Ascending aorta (tissue), 2 donors: ENCODE measurements around the gene CD72. TPM values are rescaled to one million over a fixed set of nuclear protein-coding genes. Genes with fewer than 3 reads are reported as not detected.
"Not testable (repeated sequence)": the region's sequence is repeated elsewhere in the genome, so short reads cannot be mapped to it uniquely, and the experiment has no call there.

Experiments
- DNase-seq, 2 donors: peaks; one replicate each; pipeline ENCODE4 v3.0.0-alpha.2; 2019; ENCODE audit warnings: low spot score in 2 of 2
- H3K27ac ChIP-seq, 2 donors: fragments of 200-600 bp; sonication (generic); one replicate each; pipeline ENCODE4 v1.5.1; 2016 to 2017; ENCODE audit warnings: mild to moderate bottlenecking in 1 of 2
- H3K27me3 ChIP-seq: fragments of 200-600 bp; sonication (generic); one replicate; pipeline ENCODE4 v1.5.1; 2017
- H3K36me3 ChIP-seq, 2 donors: fragments of 200-600 bp; sonication (generic); one replicate each; pipeline ENCODE4 v1.5.1; 2016
- H3K4me1 ChIP-seq, 2 donors: fragments of 200-600 bp; sonication (generic); one replicate each; pipeline ENCODE4 v1.5.1; 2016 to 2017; ENCODE audit warnings: mild to moderate bottlenecking in 1 of 2
- H3K4me3 ChIP-seq, 2 donors: fragments of 200-600 bp; sonication (generic); one replicate each; pipeline ENCODE4 v1.5.1; 2016 to 2017; ENCODE audit warnings: mild to moderate bottlenecking in 1 of 2
- H3K9me3 ChIP-seq, 2 donors: fragments of 200-600 bp; sonication (generic); one replicate each; pipeline ENCODE4 v1.5.1; 2016
- CTCF ChIP-seq, 3 experiments: fragments of 200-600 bp in 2 of 3; fragments of 450-650 bp in 1 of 3; sonication (generic) in 2 of 3; IDR thresholded peaks; one replicate each; pipeline ENCODE4 v1.5.1; 2016 to 2019; ENCODE audit warnings: antibody characterized with exemption in 3 of 3, mild to moderate bottlenecking in 1 of 3, moderate library complexity in 1 of 3
- intact Hi-C: fragments of 100-400 bp; cut with DNase I; formaldehyde crosslinking; loops from one replicate; pipeline ENCODE4 v1.15.1; 2023
- total RNA-seq: library from RNA; depleted of rRNA; stranded (reverse); fragments of >200 nt; gene quantifications from one replicate; pipeline ENCODE4 v1.1.0, GENCODE V29; 2016

CD72 gene
- total RNA-seq, 1 donor from 2014 or later = not detected

DNA sequence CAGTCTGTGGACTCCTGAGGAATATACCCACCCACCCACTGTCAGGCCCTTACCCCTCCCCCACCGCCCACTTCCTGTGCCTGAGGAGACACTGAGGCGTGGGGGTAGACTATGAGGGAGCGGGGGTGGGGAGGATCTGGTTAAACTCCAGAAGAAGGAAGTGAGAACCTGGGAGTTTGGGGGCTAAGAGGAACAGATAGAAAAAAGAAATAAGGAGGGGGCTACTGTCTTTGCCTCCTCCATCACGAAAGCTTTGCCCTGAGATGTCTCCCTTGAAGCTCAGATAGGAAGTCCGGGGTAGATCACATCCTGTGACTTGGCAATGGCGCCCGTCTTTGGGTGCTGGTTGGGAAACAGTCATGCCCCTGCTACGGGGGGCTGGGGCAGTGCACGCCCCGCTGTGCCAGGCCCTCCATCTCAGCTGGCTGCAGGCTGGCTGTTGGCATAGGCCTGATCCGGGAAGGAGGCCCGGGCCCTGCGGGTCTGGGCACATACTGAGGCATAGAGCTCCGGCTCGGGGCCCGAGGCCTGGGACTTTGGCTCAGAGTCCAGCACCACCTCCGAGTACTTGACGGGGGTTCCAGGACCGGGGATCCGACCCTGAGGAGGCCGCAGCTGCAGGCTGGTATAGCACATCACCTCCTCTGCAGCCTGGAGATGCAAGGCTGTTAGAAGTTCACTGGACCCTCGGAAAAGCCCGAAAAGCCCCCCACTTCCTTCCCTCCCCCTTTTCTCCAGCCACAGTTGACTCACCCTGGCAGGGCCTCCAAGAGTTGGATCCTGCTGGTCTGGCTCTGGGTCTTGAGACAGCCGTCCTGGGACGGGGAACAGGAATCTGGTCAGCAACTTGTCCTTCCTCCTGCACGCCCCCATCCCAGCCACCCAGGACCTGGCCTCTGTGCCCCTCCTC, 31.5 kb upstream of the CD72 start:
- intact Hi-C loops = loop anchor here (5.0 to 10.0 kb wide), 5 partner anchors 157 to 537 kb away; partner anchors contain the start of genes HRCT1, RUSC2 and SPAAR
- peak in 1 of 2 donors; percentile 88 for DNase-seq
- Histone ChIP-seq H3K27me3 (no peaks in the 10 kb centered on the region), H3K36me3 (no peaks in the 10 kb centered on the region), H3K27ac (peak overlapping the region; percentile 94 to 95), H3K9me3 (no peaks in the 10 kb centered on the region), H3K4me3 (peak overlapping the region; percentile 2 to 50), H3K4me1 (peaks cover 15 to 37% of the 10 kb centered on the region in 2 donors)
- TF ChIP-seq CTCF (IDR thresholded peaks at IDR 0.05) = no peak

GRCh38 chr9:35646533-35647265, 28.5 kb upstream of the CD72 start:
- intact Hi-C loops = loop anchor here (1.0 to 10.0 kb wide), 6 partner anchors 42 to 534 kb away; partner anchors contain the start of gene RUSC2
- H3K27me3 ChIP-seq = no peaks in the 10 kb centered on the region
- peaks cover 15 to 37% of the 10 kb centered on the region in 2 donors for H3K4me1 ChIP-seq
- peak; percentile 97 to 99 (median 97) for TF ChIP-seq CTCF (IDR thresholded peaks at IDR 0.05)
- DNase-seq = peak; percentile 66 to 96
- H3K27ac ChIP-seq = peak overlapping the region; percentile 94 to 95
- H3K36me3 ChIP-seq = no peaks in the 10 kb centered on the region
- H3K9me3 ChIP-seq = no peaks in the 10 kb centered on the region
- peak overlapping the region; percentile 66 to 68 for H3K4me3 ChIP-seq

DNA sequence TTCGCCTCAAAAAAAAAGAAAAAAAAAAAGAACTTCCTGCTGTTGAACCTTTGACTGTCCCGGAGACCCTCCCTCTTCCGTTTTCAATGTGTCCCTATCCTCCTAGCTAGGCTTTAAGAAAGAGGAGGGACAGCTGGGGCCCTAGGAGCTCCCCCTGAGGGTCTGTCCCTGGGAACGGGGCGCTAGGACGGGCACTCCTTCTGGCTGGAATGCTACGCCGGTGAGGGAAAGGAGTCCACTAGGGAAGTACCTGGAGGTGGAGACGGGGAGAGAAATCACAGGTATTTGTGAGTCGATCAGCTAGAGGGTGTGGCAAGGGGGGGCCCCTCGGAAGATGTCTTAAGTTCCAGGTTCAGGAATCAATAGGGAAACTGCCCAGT, 27.9 kb upstream of the CD72 start:
- H3K36me3 ChIP-seq = no peaks in the 10 kb centered on the region
- intact Hi-C loops = loop anchor here (1.0 to 10.0 kb wide), 6 partner anchors 42 to 534 kb away; partner anchors contain the start of gene RUSC2
- peak overlapping the region; percentile 94 to 95 for H3K27ac ChIP-seq
- H3K27me3 ChIP-seq = no peaks in the 10 kb centered on the region
- peak in 1 of 3 experiments; percentile 18 for TF ChIP-seq CTCF (IDR thresholded peaks at IDR 0.05)
- DNase-seq = no peak
- peak overlapping the region; percentile 66 to 68 for H3K4me3 ChIP-seq
- H3K9me3 ChIP-seq = no peaks in the 10 kb centered on the region
- peaks cover 15 to 37% of the 10 kb centered on the region in 2 donors for H3K4me1 ChIP-seq

DNA sequence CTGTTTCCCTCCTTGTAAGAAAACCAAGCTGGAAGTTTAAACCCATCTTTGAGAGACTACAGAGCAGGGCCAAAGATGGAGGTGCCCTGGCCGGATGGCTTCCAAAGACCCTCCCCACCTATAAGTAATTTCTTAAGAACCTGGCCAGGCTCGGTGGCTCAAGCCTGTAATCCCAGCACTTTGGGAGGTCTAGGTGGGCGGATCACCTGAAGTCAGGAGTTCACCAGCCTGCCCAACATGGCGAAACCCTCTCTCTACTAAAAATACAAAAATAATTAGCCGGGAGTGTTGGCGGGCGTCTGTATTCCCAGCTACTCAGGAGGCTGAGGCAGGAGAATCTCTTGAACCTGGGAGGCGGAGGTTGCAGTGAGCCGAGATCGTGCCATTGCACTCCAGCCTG, 27.5 kb upstream of the CD72 start:
- H3K27ac ChIP-seq = peak overlapping the region; percentile 94 to 95
- not testable (repeated sequence) for H3K27me3 ChIP-seq, H3K9me3 ChIP-seq, DNase-seq, H3K36me3 ChIP-seq
- peaks cover 15 to 33% of the 10 kb centered on the region in 2 donors for H3K4me1 ChIP-seq
- peak overlapping the region; percentile 66 to 68 for H3K4me3 ChIP-seq
- intact Hi-C loops = loop anchor here (1.0 to 10.0 kb wide), 6 partner anchors 41 to 533 kb away; partner anchors contain the start of gene RUSC2

- Histone ChIP-seq H3K4me1 (peaks cover 5 to 6% of the 10 kb centered on the region in 2 donors), H3K9me3 (no peaks in the 10 kb centered on the region), H3K27me3 (no peaks in the 10 kb centered on the region), H3K4me3 (no peak overlapping the region), H3K27ac (no peak overlapping the region), H3K36me3 (no peaks in the 10 kb centered on the region)
- no peak for DNase-seq
- TF ChIP-seq CTCF (IDR thresholded peaks at IDR 0.05) = no peak
- intact Hi-C loops = loop anchor here (10.0 kb wide), 1 partner anchor 302 kb away; no protein-coding TSS in a partner anchor
Observed at GRCh38 chr9:35643046-35643445, 24.8 kb upstream of the CD72 start.

DNA sequence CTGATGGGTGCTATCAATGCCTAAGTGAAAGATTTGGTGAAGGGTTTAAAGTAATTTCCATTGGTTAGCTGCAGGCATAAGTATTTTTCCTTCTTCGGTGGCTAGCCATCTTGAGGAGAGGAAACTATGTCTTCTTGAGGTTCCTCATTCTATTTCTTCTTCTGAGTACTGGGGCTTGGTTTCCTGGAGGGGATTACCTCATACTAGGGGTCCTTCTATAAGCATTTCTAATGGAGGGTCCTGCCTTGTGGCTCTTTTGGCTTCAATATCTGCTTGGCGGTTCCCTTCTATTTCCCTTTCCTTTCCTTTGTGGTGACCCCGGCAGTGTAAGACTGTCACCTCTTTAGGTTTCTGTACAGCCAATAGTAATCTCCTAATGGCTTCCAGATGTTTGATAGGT, 23.3 kb upstream of the CD72 start:
- H3K36me3 ChIP-seq, H3K4me1 ChIP-seq, H3K4me3 ChIP-seq, H3K27ac ChIP-seq, H3K9me3 ChIP-seq, H3K27me3 ChIP-seq: not testable (repeated sequence)
- intact Hi-C loops = loop anchor here (10.0 kb wide), 1 partner anchor 303 kb away; no protein-coding TSS in a partner anchor
- peak in 1 of 2 donors; percentile 42 for DNase-seq

- peak in 1 of 2 donors; percentile 45 for DNase-seq
- intact Hi-C loops = loop anchor here (10.0 kb wide), 1 partner anchor 304 kb away; no protein-coding TSS in a partner anchor
- not testable (repeated sequence) for H3K27me3 ChIP-seq
Observed at GRCh38 chr9:35640431-35640830, 22.2 kb upstream of the CD72 start.

More at GRCh38 chr9:35640431-35640830, 22.2 kb upstream of the CD72 start:
- not testable (repeated sequence) for H3K27ac ChIP-seq, H3K9me3 ChIP-seq, H3K4me1 ChIP-seq, H3K4me3 ChIP-seq, H3K36me3 ChIP-seq
